ENCODE measurements around the gene PDE4D. TPM values are rescaled to one million over a fixed set of nuclear protein-coding genes. Genes with fewer than 3 reads are reported as not detected.

Gene PDE4D
- total and polyA plus RNA-seq, 2 donors (not counting 3 experiments of a cell fraction or from before 2014, with no cell fraction given), result 34.5 to 51.2 TPM

GRCh38 chr5:59484618-59485017 is 408.9 kb downstream of the PDE4D start:
- no peak for DNase-seq (ENCODE audit: low read depth, low spot score)
- TF ChIP-seq MYC (IDR thresholded peaks at IDR 0.05; ENCODE audit: low read depth, low read length) (no peak), POLR2AphosphoS5 (IDR thresholded peaks at IDR 0.05; ENCODE audit: insufficient read depth, low read depth, low read length) (no peak), POLR2A (IDR thresholded peaks at IDR 0.05; ENCODE audit: low read depth, low read length) (no peak), CTCF (IDR thresholded peaks at IDR 0.05; ENCODE audit: extremely low read depth in 1 of 2, insufficient read depth in 1 of 2, low read depth in 1 of 2, low read length in 2 of 2) (no peak), GATA2 (IDR thresholded peaks at IDR 0.05; ENCODE audit: insufficient read depth, insufficient read length, low read depth, low read length) (no peak), JUN (IDR thresholded peaks at IDR 0.05; ENCODE audit: borderline replicate concordance, insufficient read depth, insufficient read length, low read depth) (no peak), MAX (IDR thresholded peaks at IDR 0.05; ENCODE audit: insufficient read depth, insufficient read length) (no peak), EZH2 (IDR thresholded peaks at IDR 0.05; ENCODE audit: borderline replicate concordance, low read depth, low read length, severe bottlenecking) (no peak), FOS (IDR thresholded peaks at IDR 0.05; ENCODE audit: borderline replicate concordance, insufficient read depth, low read length) (no peak)
- ChIA-PET POLR2A (no interaction called here), CTCF (no interaction called here)
- H3K4me2 ChIP-seq (ENCODE audit: insufficient read depth, low read length), result no peak overlapping the region
- no peak overlapping the region for H2AFZ ChIP-seq (ENCODE audit: low read depth, low read length)
- dilution Hi-C loops (cut with MboI; ENCODE audit: extremely low pct_ligation_motif_present, low sequenced_read_pairs), result no loop called here
- FAIRE-seq, result no peak
- peaks cover 2% of the 10 kb centered on the region for H3K9me1 ChIP-seq (replicated peaks; ENCODE audit: control insufficient read depth, extremely low read depth, insufficient read depth, low read length)
- peaks cover 5% of the 10 kb centered on the region for H4K20me1 ChIP-seq (replicated peaks; ENCODE audit: control insufficient read depth, extremely low read depth, insufficient read depth, low read length)
- intact Hi-C loops (cut with micrococcal nuclease), result no loop called here
- no peak overlapping the region for H3K27ac ChIP-seq (ENCODE audit: insufficient read depth, low read depth, low read length)
- no peak overlapping the region for H3K4me3 ChIP-seq (replicated peaks in 1 of 3; ENCODE audit: insufficient read depth in 1 of 3, low read depth in 1 of 3, low read length in 3 of 3)
- H3K9ac ChIP-seq (replicated peaks; ENCODE audit: extremely low read depth, insufficient read depth, low read length), result no peak overlapping the region
- H3K9me3 ChIP-seq (replicated peaks; ENCODE audit: control insufficient read depth, insufficient read depth, low read length), result no peaks in the 10 kb centered on the region
- H3K4me1 ChIP-seq (ENCODE audit: control insufficient read depth, extremely low read depth, insufficient read depth, low read length), result no peaks in the 10 kb centered on the region
- H3K79me2 ChIP-seq (ENCODE audit: control insufficient read depth, insufficient read depth, low read length), result no peaks in the 10 kb centered on the region
- no TSS peak for BruUV-seq (replicated peaks)
- no peaks in the 10 kb centered on the region for H3K36me3 ChIP-seq (ENCODE audit: control insufficient read depth in 2 of 2, extremely low read depth in 1 of 2, insufficient read depth in 2 of 2, low read length in 2 of 2)
- no peaks in the 10 kb centered on the region for H3K27me3 ChIP-seq (ENCODE audit: control insufficient read depth in 2 of 2, insufficient read depth in 2 of 2, low read length in 2 of 2)

Measured in endothelial cell of umbilical vein (primary cell).